Stomach (tissue), 9 donors: ENCODE measurements around the gene COL8A2. TPM values are rescaled to one million over a fixed set of nuclear protein-coding genes. Genes with fewer than 3 reads are reported as not detected.
A peak's percentile ranks its signal among the peaks of the same experiment; 100 is the strongest.

Source experiments
- DNase-seq, 2 donors: peaks; one replicate each; pipeline versions ENCODE4 v3.0.0 to v3.0.0-alpha.2; 2013 to 2019
- H3K27ac ChIP-seq, 5 donors: fragments of 200-600 bp in 4 of 5; sonication (generic) in 4 of 5; one replicate each; pipeline ENCODE4 v1.5.1; 2013 to 2019; ENCODE audit warnings: mild to moderate bottlenecking in 1 of 5, moderate library complexity in 1 of 5
- H3K27me3 ChIP-seq, 3 donors: fragments of 200-600 bp; sonication (generic); one replicate each; pipeline ENCODE4 v1.5.1; 2017 to 2019; ENCODE audit warnings: mixed run types in 1 of 3
- H3K36me3 ChIP-seq, 4 donors: fragments of 200-600 bp; sonication (generic); 1 replicate in 3 of 4; 2 replicates in 1 of 4; pipeline ENCODE4 v1.5.1; 2016 to 2019
- H3K4me1 ChIP-seq, 4 donors: fragments of 200-600 bp; sonication (generic); one replicate each; pipeline ENCODE4 v1.5.1; 2016 to 2019
- H3K4me3 ChIP-seq, 4 donors: fragments of 200-600 bp; sonication (generic) in 3 of 4; one replicate each; pipeline ENCODE4 v1.5.1; 2016 to 2019; ENCODE audit warnings: mild to moderate bottlenecking in 1 of 4
- H3K9me3 ChIP-seq, 4 donors: fragments of 200-600 bp; sonication (generic); one replicate each; pipeline ENCODE4 v1.5.1; 2016 to 2019
- EP300 ChIP-seq: sonication (generic); formaldehyde crosslinking; IDR thresholded peaks from one replicate; pipeline ENCODE4 v1.6.1; 2017; ENCODE audit warnings: antibody characterized with exemption
- POLR2A ChIP-seq, 4 donors: fragments of 450-650 bp; IDR thresholded peaks; one replicate each; pipeline ENCODE4 v1.6.1; 2016; ENCODE audit warnings: antibody characterized with exemption in 4 of 4, control low read depth in 2 of 4, mild to moderate bottlenecking in 1 of 4, moderate library complexity in 1 of 4
- POLR2AphosphoS5 ChIP-seq, 3 donors: sonication (generic); formaldehyde crosslinking; IDR thresholded peaks; one replicate each; pipeline ENCODE4 v1.6.1; 2016; ENCODE audit warnings: antibody characterized with exemption in 3 of 3
- WGBS, 5 donors: extraction: QIAGEN DNeasy Blood & Tissue Kit in 3 of 5; methylation state at CpG; one replicate each; pipeline versions ENCODE4 v1.1.5 to v1.1.7; 2013 to 2018; 5-methylcytosine and 5-hydroxymethylcytosine counted together
- intact Hi-C: fragments of 100-400 bp; cut with DNase I; formaldehyde crosslinking; loops from one replicate; pipeline ENCODE4 v1.15.1; 2023; ENCODE audit warnings: low total_unique reads
- polyA plus RNA-seq, 3 donors: library from polyadenylated mRNA; stranded (reverse); fragments of 200-250 nt; gene quantifications; one replicate each; pipeline ENCODE4 v1.2.3, GENCODE V29; 2013
- total RNA-seq, 5 donors: library from RNA; depleted of rRNA; stranded (reverse); fragments of >200 nt; gene quantifications; one replicate each; pipeline versions ENCODE4 v1.1.0 to v1.2.3, GENCODE V29; 2014 to 2016
- TF ChIP-seq, protein P1 (sequence below), 7 experiments: fragments of 450-650 bp in 4 of 7; fragments of 200-600 bp in 3 of 7; sonication (generic) in 3 of 7; IDR thresholded peaks; one replicate each; pipeline ENCODE4 v1.5.1; 2016 to 2019; ENCODE audit warnings: antibody characterized with exemption in 7 of 7, control low read depth in 2 of 7, mild to moderate bottlenecking in 1 of 7
- donor health status: healthy with polysubstance abuse.
- donor health status: Bipolar disorder and iron deficiency.
- donor health status: healthy.

The COL8A2 gene
- total and polyA plus RNA-seq, 8 donors = 0.92 to 19.2 (median 4.3) TPM

DNA sequence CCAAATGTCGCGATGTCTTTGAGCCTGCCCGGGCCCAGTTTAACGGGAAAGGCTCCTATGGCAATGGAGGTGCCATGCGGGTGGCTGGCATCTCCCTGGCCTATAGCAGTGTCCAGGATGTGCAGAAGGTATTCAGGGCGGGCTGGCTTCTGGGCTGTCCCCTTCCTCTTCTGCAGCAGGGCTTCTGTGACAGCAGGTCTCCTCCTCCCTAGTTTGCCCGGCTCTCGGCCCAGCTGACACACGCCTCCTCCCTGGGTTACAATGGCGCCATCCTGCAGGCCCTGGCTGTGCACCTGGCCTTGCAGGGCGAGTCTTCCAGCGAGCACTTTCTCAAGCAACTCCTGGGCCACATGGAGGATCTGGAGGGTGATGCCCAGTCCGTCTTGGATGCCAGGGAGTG, 33.3 kb downstream of the COL8A2 start:
- intact Hi-C loops = no loop called here
- 92 to 100% (median 96%) methylated on average over 3 to 13 of the region's 13 CpGs for WGBS, 5 donors
- peaks cover 14 to 62% (median 42%) of the 10 kb centered on the region in 4 donors for H3K4me1 ChIP-seq
- H3K27ac ChIP-seq = no peak overlapping the region
- no peak for DNase-seq
- peaks cover 27 to 61% (median 58%) of the 10 kb centered on the region in 4 donors for H3K36me3 ChIP-seq
- H3K9me3 ChIP-seq = no peaks in the 10 kb centered on the region
- TF ChIP-seq POLR2AphosphoS5 (IDR thresholded peaks at IDR 0.05) (no peak), EP300 (no peak), POLR2A (IDR thresholded peaks at IDR 0.05) (no peak)
- TF ChIP-seq, protein P1, sequence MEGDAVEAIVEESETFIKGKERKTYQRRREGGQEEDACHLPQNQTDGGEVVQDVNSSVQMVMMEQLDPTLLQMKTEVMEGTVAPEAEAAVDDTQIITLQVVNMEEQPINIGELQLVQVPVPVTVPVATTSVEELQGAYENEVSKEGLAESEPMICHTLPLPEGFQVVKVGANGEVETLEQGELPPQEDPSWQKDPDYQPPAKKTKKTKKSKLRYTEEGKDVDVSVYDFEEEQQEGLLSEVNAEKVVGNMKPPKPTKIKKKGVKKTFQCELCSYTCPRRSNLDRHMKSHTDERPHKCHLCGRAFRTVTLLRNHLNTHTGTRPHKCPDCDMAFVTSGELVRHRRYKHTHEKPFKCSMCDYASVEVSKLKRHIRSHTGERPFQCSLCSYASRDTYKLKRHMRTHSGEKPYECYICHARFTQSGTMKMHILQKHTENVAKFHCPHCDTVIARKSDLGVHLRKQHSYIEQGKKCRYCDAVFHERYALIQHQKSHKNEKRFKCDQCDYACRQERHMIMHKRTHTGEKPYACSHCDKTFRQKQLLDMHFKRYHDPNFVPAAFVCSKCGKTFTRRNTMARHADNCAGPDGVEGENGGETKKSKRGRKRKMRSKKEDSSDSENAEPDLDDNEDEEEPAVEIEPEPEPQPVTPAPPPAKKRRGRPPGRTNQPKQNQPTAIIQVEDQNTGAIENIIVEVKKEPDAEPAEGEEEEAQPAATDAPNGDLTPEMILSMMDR (IDR thresholded peaks at IDR 0.05) = no peak
- no peaks in the 10 kb centered on the region for H3K27me3 ChIP-seq
- H3K4me3 ChIP-seq = no peak overlapping the region

- intact Hi-C loops = no loop called here
- H3K27ac ChIP-seq = no peak overlapping the region
- TF ChIP-seq POLR2A (IDR thresholded peaks at IDR 0.05) (no peak), POLR2AphosphoS5 (IDR thresholded peaks at IDR 0.05) (no peak), EP300 (no peak)
- TF ChIP-seq, protein P1 (IDR thresholded peaks at IDR 0.05) = no peak
- WGBS, 5 donors = 87 to 94% (median 93%) methylated on average over 3 to 4 of the region's 4 CpGs
- H3K36me3 ChIP-seq = peaks cover 27 to 56% (median 53%) of the 10 kb centered on the region in 4 donors
- no peak overlapping the region for H3K4me3 ChIP-seq
- peaks cover 14 to 62% (median 40%) of the 10 kb centered on the region in 4 donors for H3K4me1 ChIP-seq
- peaks cover 0 to 2% (median 0%) of the 10 kb centered on the region in 3 donors for H3K27me3 ChIP-seq
- H3K9me3 ChIP-seq = no peaks in the 10 kb centered on the region
- no peak for DNase-seq
Measured at GRCh38 chr1:36091141-36091540, 33.9 kb downstream of the COL8A2 start.

GRCh38 chr1:36089393-36090121, 35.5 kb downstream of the COL8A2 start:
- no peaks in the 10 kb centered on the region for H3K9me3 ChIP-seq
- H3K27me3 ChIP-seq = peaks cover 0 to 16% (median 0%) of the 10 kb centered on the region in 3 donors
- peaks cover 17 to 52% (median 40%) of the 10 kb centered on the region in 4 donors for H3K4me1 ChIP-seq
- peaks cover 27 to 40% (median 39%) of the 10 kb centered on the region in 4 donors for H3K36me3 ChIP-seq
- no peak for TF ChIP-seq EP300
- TF ChIP-seq, protein P1 (IDR thresholded peaks at IDR 0.05) = no peak
- intact Hi-C loops = no loop called here
- H3K4me3 ChIP-seq = peak overlapping the region; percentile 63 to 100 (median 88)
- DNase-seq = peak in 1 of 2 donors; percentile 71
- peak overlapping the region; percentile 86 to 93 (median 89) for H3K27ac ChIP-seq
- 3 to 5% (median 4%) methylated on average over 32 of the region's 32 CpGs for WGBS, 5 donors

DNA sequence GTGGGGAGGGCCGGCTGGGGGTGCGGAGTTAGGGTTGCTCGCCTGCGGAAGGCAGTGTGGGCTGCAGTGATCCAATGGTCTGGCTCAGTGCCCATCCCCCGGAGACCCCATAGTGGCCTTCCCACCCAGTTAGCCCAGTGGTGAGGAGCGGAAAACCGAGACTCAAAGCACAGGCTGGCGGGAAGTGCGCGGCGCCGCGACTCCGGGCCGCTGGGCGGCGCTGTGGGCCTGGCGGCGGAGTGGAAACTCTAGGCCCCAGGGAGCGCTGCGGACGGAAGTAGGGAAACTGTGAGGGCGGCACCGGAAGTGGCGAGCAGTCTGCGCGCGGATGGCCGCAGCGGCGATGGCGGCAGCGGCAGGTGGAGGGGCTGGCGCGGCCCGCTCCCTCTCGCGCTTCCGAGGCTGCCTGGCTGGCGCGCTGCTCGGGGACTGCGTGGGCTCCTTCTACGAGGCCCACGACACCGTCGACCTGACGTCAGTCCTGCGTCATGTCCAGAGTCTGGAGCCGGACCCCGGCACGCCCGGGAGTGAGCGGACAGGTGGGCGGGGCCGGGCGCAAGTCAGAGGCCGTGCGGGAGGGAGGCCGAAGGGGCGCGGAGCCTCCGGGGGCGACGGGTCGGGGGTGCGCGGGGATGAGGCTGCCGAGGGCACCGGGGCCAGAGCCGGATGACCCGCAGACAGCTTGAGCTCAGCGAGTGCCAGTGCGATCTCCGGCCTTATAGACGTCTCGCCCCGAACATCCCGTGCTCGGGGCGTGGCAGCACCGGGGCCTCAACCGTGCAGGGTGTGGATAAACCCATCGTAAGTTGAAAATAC, 36.2 kb downstream of the COL8A2 start, which contains the start of gene ADPRS:
Gene ADPRS (plus strand): TSS at position 316 of the 816 bp plus-strand sequence. CDS start 13 bp downstream, at position 329.
- WGBS, 5 donors = 1 to 3% (median 1%) methylated on average over 18 to 84 of the region's 84 CpGs
- H3K27me3 ChIP-seq = peaks cover 0 to 24% (median 5%) of the 10 kb centered on the region in 3 donors
- peak within 1 kb of the TSS; percentile 86 to 93 (median 89) for H3K27ac ChIP-seq
- peak; percentile 92 to 97 for DNase-seq
- no peaks in the 10 kb centered on the region for H3K9me3 ChIP-seq
- TF ChIP-seq POLR2AphosphoS5 (IDR thresholded peaks at IDR 0.05) (peak; percentile 97 to 98 (median 97)), POLR2A (IDR thresholded peaks at IDR 0.05) (peak in 2 of 4 donors; percentile 48 to 63), EP300 (no peak)
- TF ChIP-seq, protein P1 (IDR thresholded peaks at IDR 0.05) = peak in 5 of 7 experiments; percentile 93 to 99 (median 98)
- intact Hi-C loops = no loop called here
- H3K4me1 ChIP-seq = peaks cover 25 to 60% (median 45%) of the 10 kb centered on the region in 4 donors
- H3K36me3 ChIP-seq = peaks cover 21 to 32% (median 31%) of the 10 kb centered on the region in 4 donors
- H3K4me3 ChIP-seq = peak within 1 kb of the TSS; percentile 63 to 100 (median 88)
